Omental fat pad (tissue), 4 donors: ENCODE data around the gene VSIG10L. TPM values are rescaled to one million over a fixed set of nuclear protein-coding genes. Genes with fewer than 3 reads are reported as not detected.
A peak's percentile ranks its signal among the peaks of the same experiment; 100 is the strongest.

Source experiments
- ATAC-seq: fragments of 150-250 bp; one replicate; pipeline ENCODE4 v1.9.1; 2016; ENCODE audit warnings: mild to moderate bottlenecking, moderate library complexity; ENCODE audit not compliant: low FRiP score
- DNase-seq: peaks from one replicate; pipeline ENCODE4 v3.0.0-alpha.2; 2019; ENCODE audit warnings: low spot score
- total RNA-seq, 4 donors: library from RNA; depleted of rRNA; stranded (reverse); fragments of >200 nt; gene quantifications; one replicate each; pipeline ENCODE4 v1.1.0, GENCODE V29; 2016
- TF ChIP-seq, protein P1 (sequence below), 3 donors: fragments of 450-650 bp; IDR thresholded peaks; one replicate each; pipeline ENCODE4 v1.5.1; 2016 to 2017; ENCODE audit warnings: antibody characterized with exemption in 3 of 3, mild to moderate bottlenecking in 3 of 3, moderate library complexity in 2 of 3

The VSIG10L gene
- total RNA-seq, 4 donors from 2014 or later: 0.47 to 1.0 (median 0.98) TPM

DNA sequence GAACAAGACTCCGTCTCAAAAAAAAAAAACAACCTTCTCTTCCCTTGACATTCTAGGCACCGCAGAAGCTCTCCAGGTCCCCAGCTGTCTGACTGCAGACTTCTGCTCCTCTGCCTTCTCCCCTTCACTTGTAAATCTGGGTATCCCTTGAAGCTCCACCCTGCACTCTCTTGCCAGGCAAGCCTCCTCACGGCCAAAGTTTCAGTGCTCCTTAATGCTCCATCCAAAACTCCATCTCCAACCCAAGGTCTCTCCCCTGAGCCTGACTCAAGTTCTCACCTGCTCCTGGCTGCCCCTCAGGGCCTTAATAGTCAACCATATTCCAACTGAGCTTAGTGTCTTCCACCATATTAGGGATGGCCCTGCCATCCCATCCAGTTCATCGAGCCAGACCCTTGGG, 28.3 kb upstream of the VSIG10L start:
- no peak for ATAC-seq
- DNase-seq: no peak
- TF ChIP-seq, protein P1, sequence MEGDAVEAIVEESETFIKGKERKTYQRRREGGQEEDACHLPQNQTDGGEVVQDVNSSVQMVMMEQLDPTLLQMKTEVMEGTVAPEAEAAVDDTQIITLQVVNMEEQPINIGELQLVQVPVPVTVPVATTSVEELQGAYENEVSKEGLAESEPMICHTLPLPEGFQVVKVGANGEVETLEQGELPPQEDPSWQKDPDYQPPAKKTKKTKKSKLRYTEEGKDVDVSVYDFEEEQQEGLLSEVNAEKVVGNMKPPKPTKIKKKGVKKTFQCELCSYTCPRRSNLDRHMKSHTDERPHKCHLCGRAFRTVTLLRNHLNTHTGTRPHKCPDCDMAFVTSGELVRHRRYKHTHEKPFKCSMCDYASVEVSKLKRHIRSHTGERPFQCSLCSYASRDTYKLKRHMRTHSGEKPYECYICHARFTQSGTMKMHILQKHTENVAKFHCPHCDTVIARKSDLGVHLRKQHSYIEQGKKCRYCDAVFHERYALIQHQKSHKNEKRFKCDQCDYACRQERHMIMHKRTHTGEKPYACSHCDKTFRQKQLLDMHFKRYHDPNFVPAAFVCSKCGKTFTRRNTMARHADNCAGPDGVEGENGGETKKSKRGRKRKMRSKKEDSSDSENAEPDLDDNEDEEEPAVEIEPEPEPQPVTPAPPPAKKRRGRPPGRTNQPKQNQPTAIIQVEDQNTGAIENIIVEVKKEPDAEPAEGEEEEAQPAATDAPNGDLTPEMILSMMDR (IDR thresholded peaks at IDR 0.05): no peak

DNA sequence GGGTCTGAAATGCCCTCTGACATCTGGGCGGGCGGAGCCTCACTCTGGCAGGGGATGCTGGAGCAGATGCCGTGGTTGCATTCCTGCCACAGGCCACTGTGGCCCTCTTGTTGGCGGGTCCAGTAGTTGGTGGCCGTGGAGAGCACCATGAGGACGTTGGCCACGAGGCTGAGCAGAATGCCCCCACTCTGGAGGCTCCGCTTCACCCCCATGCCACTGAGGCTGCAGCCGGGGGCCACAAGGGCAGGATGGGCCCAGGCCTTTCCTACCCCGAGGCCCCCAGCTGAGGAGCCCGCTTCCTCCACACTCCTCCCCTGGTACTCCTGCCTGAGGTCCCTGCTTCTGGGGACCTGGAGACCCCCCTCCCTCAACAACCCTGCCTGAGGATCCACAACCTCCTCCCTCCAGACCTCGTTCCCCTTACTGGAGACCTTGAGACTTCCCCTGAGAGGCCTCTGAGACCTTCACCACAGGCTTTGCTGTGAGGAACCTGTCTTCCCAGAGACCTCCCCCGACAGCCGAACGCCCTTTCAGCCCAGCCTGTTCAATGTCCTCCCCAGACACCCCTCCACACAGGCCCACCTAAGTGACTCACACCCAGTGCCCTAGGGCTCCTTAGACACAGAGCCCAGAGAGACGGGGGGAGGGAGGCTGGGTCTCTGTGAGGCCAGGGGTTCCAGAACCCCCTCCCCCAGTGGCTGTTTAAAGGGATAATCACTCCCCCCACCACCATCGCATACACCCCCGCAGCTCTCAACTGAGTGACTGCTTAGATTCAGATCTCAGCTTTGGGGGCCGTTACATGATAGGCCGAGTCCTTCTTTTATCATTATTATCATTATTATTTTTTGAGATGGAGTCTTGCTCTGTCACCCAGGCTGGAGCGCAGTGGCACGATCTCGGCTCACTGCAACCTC, 26.7 kb upstream of the VSIG10L start, which contains the start of gene CLDND2:
TSS of gene CLDND2 (minus strand) at position 638 of the 917 bp plus-strand sequence. CDS start at position 212, 426 bp downstream.
- TF ChIP-seq, protein P1 (IDR thresholded peaks at IDR 0.05): no peak

DNA sequence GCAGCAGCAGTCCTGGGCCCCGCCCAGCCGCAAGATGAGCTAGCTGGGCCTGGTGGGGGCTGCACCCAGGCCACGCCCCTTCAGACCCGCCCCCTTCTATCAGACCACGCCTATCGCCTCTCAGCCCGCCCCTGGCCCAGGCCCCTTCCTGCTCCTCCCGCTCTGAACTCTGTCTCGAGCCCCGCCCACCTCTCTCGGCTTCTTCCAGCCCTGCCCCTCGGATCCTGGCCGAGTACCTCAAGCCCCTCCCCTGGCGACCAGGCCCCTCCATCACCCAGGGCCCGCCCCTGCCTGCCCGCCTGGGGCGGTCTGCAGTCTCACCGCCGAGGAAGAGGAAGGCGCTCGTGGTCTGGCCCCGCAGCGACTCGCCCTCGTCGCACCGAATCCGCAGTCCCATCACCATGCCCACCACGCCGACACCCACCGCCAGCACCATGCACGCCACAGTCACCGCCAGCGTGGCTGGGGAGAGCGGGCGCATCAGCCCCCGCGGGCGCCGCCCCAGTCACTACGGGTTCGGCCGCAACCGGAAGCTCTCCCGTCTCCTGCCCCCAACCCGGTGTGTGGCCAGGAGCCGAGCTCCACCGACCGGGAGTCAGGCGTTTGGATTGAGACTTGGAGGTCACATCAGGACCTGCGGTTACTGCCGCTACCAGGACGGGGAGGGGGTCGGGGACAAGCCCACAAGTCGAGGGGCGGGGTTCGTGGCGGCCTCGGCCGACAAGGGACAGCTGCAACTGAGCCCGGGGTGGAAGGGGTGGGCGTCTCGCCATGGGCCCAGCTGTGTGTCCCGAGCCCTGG, 25.8 kb upstream of the VSIG10L start:
- TF ChIP-seq, protein P1 (IDR thresholded peaks at IDR 0.05): no peak
- ATAC-seq (peak; percentile 90), DNase-seq (peak; percentile 94)

More for the DNA sequence above, 26.7 kb upstream of the VSIG10L start, which contains the start of gene CLDND2:
- ATAC-seq: no peak
- no peak for DNase-seq

DNA sequence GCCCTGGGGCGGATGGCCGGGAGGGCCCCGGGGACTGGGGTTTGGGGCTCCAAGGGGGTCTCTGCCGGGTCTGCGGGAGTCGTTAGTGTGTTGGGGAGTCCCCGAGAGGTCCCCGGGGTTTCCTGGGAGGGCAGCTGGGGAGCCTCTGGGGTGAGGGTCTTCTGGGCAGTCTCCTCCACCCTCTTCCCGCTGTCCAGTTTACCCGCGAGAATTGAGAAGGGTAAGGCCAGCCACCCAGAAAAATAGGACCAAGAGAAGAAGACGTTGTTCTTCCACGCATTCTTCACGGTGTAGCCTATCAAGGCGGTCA, 25.3 kb upstream of the VSIG10L start:
- DNase-seq (no peak), ATAC-seq (no peak)
- TF ChIP-seq, protein P1 (IDR thresholded peaks at IDR 0.05): no peak

DNA sequence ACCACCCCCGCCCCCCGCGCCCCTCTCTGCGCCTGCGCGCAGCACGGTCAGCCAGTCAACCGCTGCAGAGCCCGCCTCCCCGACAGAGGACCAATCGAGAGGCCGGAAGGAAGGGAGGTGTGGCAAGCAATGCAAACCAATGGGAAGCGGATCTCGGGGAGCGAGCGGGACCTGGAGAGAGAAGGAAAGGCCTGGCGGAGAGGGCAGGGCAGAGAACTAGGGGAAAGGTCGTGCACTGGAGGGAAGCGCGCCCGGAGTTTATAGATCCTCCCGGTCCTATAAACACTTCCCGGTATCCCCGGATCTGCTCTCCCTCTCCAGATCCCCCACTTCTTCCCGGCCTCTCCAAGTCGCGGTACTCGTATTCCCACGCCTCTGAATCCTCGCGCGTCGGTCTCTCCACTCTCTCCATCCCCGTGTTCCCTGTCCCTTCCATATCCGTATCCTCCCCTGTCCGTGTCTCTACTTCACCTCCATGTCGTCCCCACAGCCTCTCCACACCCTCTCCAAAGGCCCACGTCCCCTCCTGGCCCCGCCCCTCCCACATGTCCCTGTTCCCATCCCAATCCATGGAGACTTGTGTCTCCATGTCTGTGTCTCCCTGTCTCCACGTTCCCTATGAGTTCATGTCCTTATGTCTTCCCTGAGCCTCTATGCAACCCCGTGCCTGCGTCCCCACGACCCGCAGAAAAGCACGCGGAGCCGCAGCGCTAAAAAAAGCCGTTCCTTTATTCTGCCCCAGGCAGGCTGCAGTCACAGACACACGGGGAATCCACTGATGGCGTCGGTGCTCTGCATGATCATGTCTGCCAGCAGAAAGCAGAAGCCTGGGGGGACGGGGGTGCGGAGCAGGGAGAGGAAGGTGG, 24.7 kb upstream of the VSIG10L start:
- peak; percentile 92 for DNase-seq
- ATAC-seq: peak; percentile 84
- TF ChIP-seq, protein P1 (IDR thresholded peaks at IDR 0.05): no peak

DNA sequence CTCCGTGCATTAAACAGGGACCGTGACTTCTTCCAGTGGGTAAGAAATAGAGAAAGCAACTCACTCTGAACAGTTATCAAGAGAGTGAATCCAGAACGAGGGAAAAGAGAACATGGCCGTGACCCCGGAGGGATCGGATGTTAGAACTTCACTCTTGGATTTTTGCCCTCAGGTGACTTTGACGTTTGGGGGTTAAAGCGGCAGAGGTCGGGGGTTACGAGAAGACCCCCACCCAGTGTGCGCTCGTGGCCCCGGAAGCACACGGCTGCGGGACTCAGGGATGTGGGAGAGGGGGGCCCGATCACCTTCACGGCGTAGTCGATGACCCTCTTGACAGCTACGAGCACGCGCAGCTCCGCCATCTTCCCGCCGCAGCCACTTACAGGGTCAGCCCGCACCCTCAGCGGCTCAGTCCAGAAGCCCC, 24.0 kb upstream of the VSIG10L start, which contains the start of gene ETFB:
TSS of gene ETFB (minus strand) at position 424 of the 424 bp plus-strand sequence. CDS start at position 362, 62 bp downstream.
- ATAC-seq (no peak), DNase-seq (no peak)
- TF ChIP-seq, protein P1 (IDR thresholded peaks at IDR 0.05): no peak
